ENCODE measurements around the gene NOD2. TPM values are rescaled to one million over a fixed set of nuclear protein-coding genes. Genes with fewer than 3 reads are reported as not detected.

Gene NOD2
- polyA plus RNA-seq, 2 donors, result 6.2 to 11.0 TPM

DNA sequence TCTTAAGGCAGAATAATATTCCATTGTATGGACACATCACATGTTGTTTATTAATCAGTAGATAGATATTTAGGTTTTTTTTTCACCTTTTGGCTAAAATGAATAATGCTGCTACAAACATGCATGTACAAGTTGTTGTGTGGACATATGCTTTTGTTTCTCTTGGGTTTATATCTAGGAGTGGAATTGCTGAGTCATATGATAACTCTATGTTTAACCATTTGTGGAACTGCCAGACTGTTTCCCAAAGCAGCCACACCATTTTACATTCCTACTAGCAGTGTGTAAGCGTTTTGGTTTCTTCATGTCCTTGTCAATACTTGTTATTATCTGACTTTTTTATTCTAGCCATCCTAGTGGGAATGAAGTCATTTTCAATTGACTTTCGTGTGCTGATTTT lies 69.8 kb downstream of the NOD2 start:
- H3K27me3 ChIP-seq (ENCODE audit: control insufficient read depth in 1 of 2, insufficient read depth in 2 of 2, low read length in 2 of 2), result no peaks in the 10 kb centered on the region
- peaks cover under 1 to 3% of the 10 kb centered on the region in 2 donors for H3K36me3 ChIP-seq (ENCODE audit: control insufficient read depth in 2 of 2, insufficient read depth in 2 of 2, low read length in 1 of 2)
- no peak overlapping the region for H3K27ac ChIP-seq (ENCODE audit: low read depth in 2 of 2, low read length in 1 of 2)
- H3K9me3 ChIP-seq (ENCODE audit: control insufficient read depth in 2 of 2, insufficient read depth in 1 of 2, low read depth in 1 of 2, low read length in 1 of 2), result no peaks in the 10 kb centered on the region
- WGBS, 2 donors, result 71 to 83% methylated on average over 2 of the region's 2 CpGs
- no peaks in the 10 kb centered on the region for H3K4me1 ChIP-seq (ENCODE audit: control insufficient read depth in 2 of 2, insufficient read depth in 2 of 2, low read length in 1 of 2)
- H3K4me3 ChIP-seq (ENCODE audit: low read depth in 1 of 2, low read length in 2 of 2), result no peak overlapping the region

GRCh38 chr16:50765260-50765659 lies 71.9 kb downstream of the NOD2 start:
- H3K9me3 ChIP-seq (ENCODE audit: control insufficient read depth in 2 of 2, insufficient read depth in 1 of 2, low read depth in 1 of 2, low read length in 1 of 2), result no peaks in the 10 kb centered on the region
- H3K4me1 ChIP-seq (ENCODE audit: control insufficient read depth in 2 of 2, insufficient read depth in 2 of 2, low read length in 1 of 2), result no peaks in the 10 kb centered on the region
- no peaks in the 10 kb centered on the region for H3K27me3 ChIP-seq (ENCODE audit: control insufficient read depth in 1 of 2, insufficient read depth in 2 of 2, low read length in 2 of 2)
- WGBS, 2 donors, result 74 to 77% methylated on average over 1 of the region's 1 CpG
- no peak overlapping the region for H3K4me3 ChIP-seq (ENCODE audit: low read depth in 1 of 2, low read length in 2 of 2)
- peaks cover 0 to 3% of the 10 kb centered on the region in 2 donors for H3K36me3 ChIP-seq (ENCODE audit: control insufficient read depth in 2 of 2, insufficient read depth in 2 of 2, low read length in 1 of 2)
- no peak overlapping the region for H3K27ac ChIP-seq (ENCODE audit: low read depth in 2 of 2, low read length in 1 of 2)

- no peak overlapping the region for H3K27ac ChIP-seq (ENCODE audit: low read depth in 2 of 2, low read length in 1 of 2)
- WGBS, 2 donors, result 91 to 97% methylated on average over 1 of the region's 1 CpG
- H3K4me1 ChIP-seq (ENCODE audit: control insufficient read depth in 2 of 2, insufficient read depth in 2 of 2, low read length in 1 of 2), result no peaks in the 10 kb centered on the region
- H3K4me3 ChIP-seq (ENCODE audit: low read depth in 1 of 2, low read length in 2 of 2), result no peak overlapping the region
- peaks cover 0 to 3% of the 10 kb centered on the region in 2 donors for H3K36me3 ChIP-seq (ENCODE audit: control insufficient read depth in 2 of 2, insufficient read depth in 2 of 2, low read length in 1 of 2)
- no peaks in the 10 kb centered on the region for H3K9me3 ChIP-seq (ENCODE audit: control insufficient read depth in 2 of 2, insufficient read depth in 1 of 2, low read depth in 1 of 2, low read length in 1 of 2)
- no peaks in the 10 kb centered on the region for H3K27me3 ChIP-seq (ENCODE audit: control insufficient read depth in 1 of 2, insufficient read depth in 2 of 2, low read length in 2 of 2)
Observed at GRCh38 chr16:50765861-50766260, 72.5 kb downstream of the NOD2 start.

- WGBS, 2 donors, result 93% methylated on average over 2 of the region's 2 CpGs
Observed at GRCh38 chr16:50767197-50767596, 73.8 kb downstream of the NOD2 start.

DNA sequence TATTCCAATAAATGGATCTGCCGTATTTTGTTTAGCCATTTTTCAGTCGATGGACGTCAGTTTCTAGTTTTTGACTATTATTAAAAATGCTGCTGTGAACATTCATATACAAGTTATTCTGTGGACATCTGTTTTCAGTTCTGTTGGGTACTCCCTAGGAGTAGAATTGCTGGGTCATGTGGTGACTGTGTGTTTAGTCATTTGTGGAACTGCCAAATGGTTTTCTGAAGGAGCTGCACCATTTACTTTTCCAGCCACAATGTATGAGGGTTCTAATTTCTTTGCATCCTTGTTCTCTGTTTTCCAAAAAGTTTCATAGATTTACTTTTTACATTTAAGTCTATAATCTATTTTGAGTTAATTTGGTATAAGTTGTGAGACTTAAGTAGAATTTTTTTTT lies 78.0 kb downstream of the NOD2 start:
- peaks cover 0 to 3% of the 10 kb centered on the region in 2 donors for H3K36me3 ChIP-seq (ENCODE audit: control insufficient read depth in 2 of 2, insufficient read depth in 2 of 2, low read length in 1 of 2)

More at GRCh38 chr16:50767197-50767596, 73.8 kb downstream of the NOD2 start:
- H3K4me3 ChIP-seq (ENCODE audit: low read depth in 1 of 2, low read length in 2 of 2), result no peak overlapping the region
- H3K27ac ChIP-seq (ENCODE audit: low read depth in 2 of 2, low read length in 1 of 2), result no peak overlapping the region
- H3K4me1 ChIP-seq (ENCODE audit: control insufficient read depth in 2 of 2, insufficient read depth in 2 of 2, low read length in 1 of 2), result no peaks in the 10 kb centered on the region
- peaks cover 0 to 3% of the 10 kb centered on the region in 2 donors for H3K36me3 ChIP-seq (ENCODE audit: control insufficient read depth in 2 of 2, insufficient read depth in 2 of 2, low read length in 1 of 2)
- no peaks in the 10 kb centered on the region for H3K27me3 ChIP-seq (ENCODE audit: control insufficient read depth in 1 of 2, insufficient read depth in 2 of 2, low read length in 2 of 2)
- no peaks in the 10 kb centered on the region for H3K9me3 ChIP-seq (ENCODE audit: control insufficient read depth in 2 of 2, insufficient read depth in 1 of 2, low read depth in 1 of 2, low read length in 1 of 2)

GRCh38 chr16:50774405-50774804 lies 81.0 kb downstream of the NOD2 start:
- Histone ChIP-seq H3K4me3 (ENCODE audit: low read depth in 1 of 2, low read length in 2 of 2) (no peak overlapping the region), H3K9me3 (ENCODE audit: control insufficient read depth in 2 of 2, insufficient read depth in 1 of 2, low read depth in 1 of 2, low read length in 1 of 2) (no peaks in the 10 kb centered on the region), H3K4me1 (ENCODE audit: control insufficient read depth in 2 of 2, insufficient read depth in 2 of 2, low read length in 1 of 2) (no peaks in the 10 kb centered on the region), H3K27ac (ENCODE audit: low read depth in 2 of 2, low read length in 1 of 2) (no peak overlapping the region), H3K27me3 (ENCODE audit: control insufficient read depth in 1 of 2, insufficient read depth in 2 of 2, low read length in 2 of 2) (no peaks in the 10 kb centered on the region), H3K36me3 (ENCODE audit: control insufficient read depth in 2 of 2, insufficient read depth in 2 of 2, low read length in 1 of 2) (no peaks in the 10 kb centered on the region)
- 94 to 95% methylated on average over 5 of the region's 5 CpGs for WGBS, 2 donors

More for the DNA sequence above, 78.0 kb downstream of the NOD2 start:
- no peaks in the 10 kb centered on the region for H3K27me3 ChIP-seq (ENCODE audit: control insufficient read depth in 1 of 2, insufficient read depth in 2 of 2, low read length in 2 of 2)
- no peak overlapping the region for H3K4me3 ChIP-seq (ENCODE audit: low read depth in 1 of 2, low read length in 2 of 2)
- H3K9me3 ChIP-seq (ENCODE audit: control insufficient read depth in 2 of 2, insufficient read depth in 1 of 2, low read depth in 1 of 2, low read length in 1 of 2), result no peaks in the 10 kb centered on the region
- WGBS, 2 donors, result 93 to 97% methylated on average over 3 of the region's 3 CpGs
- no peaks in the 10 kb centered on the region for H3K4me1 ChIP-seq (ENCODE audit: control insufficient read depth in 2 of 2, insufficient read depth in 2 of 2, low read length in 1 of 2)
- H3K27ac ChIP-seq (ENCODE audit: low read depth in 2 of 2, low read length in 1 of 2), result no peak overlapping the region

- WGBS, 2 donors, result 88 to 95% methylated on average over 3 of the region's 3 CpGs
Observed at GRCh38 chr16:50774960-50775359, 81.6 kb downstream of the NOD2 start.

GRCh38 chr16:50776037-50776436 lies 82.6 kb downstream of the NOD2 start:
- H3K27ac ChIP-seq (ENCODE audit: low read depth in 2 of 2, low read length in 1 of 2), result no peak overlapping the region
- H3K27me3 ChIP-seq (ENCODE audit: control insufficient read depth in 1 of 2, insufficient read depth in 2 of 2, low read length in 2 of 2), result no peaks in the 10 kb centered on the region
- WGBS, 2 donors, result 91 to 95% methylated on average over 1 of the region's 1 CpG
- no peak overlapping the region for H3K4me3 ChIP-seq (ENCODE audit: low read depth in 1 of 2, low read length in 2 of 2)
- H3K4me1 ChIP-seq (ENCODE audit: control insufficient read depth in 2 of 2, insufficient read depth in 2 of 2, low read length in 1 of 2), result no peaks in the 10 kb centered on the region
- H3K9me3 ChIP-seq (ENCODE audit: control insufficient read depth in 2 of 2, insufficient read depth in 1 of 2, low read depth in 1 of 2, low read length in 1 of 2), result no peaks in the 10 kb centered on the region
- peaks cover 4 to 6% of the 10 kb centered on the region in 2 donors for H3K36me3 ChIP-seq (ENCODE audit: control insufficient read depth in 2 of 2, insufficient read depth in 2 of 2, low read length in 1 of 2)

More at GRCh38 chr16:50774960-50775359, 81.6 kb downstream of the NOD2 start:
- H3K9me3 ChIP-seq (ENCODE audit: control insufficient read depth in 2 of 2, insufficient read depth in 1 of 2, low read depth in 1 of 2, low read length in 1 of 2), result no peaks in the 10 kb centered on the region
- no peak overlapping the region for H3K4me3 ChIP-seq (ENCODE audit: low read depth in 1 of 2, low read length in 2 of 2)
- H3K27me3 ChIP-seq (ENCODE audit: control insufficient read depth in 1 of 2, insufficient read depth in 2 of 2, low read length in 2 of 2), result no peaks in the 10 kb centered on the region
- no peak overlapping the region for H3K27ac ChIP-seq (ENCODE audit: low read depth in 2 of 2, low read length in 1 of 2)
- no peaks in the 10 kb centered on the region for H3K4me1 ChIP-seq (ENCODE audit: control insufficient read depth in 2 of 2, insufficient read depth in 2 of 2, low read length in 1 of 2)
- H3K36me3 ChIP-seq (ENCODE audit: control insufficient read depth in 2 of 2, insufficient read depth in 2 of 2, low read length in 1 of 2), result peaks cover 4 to 5% of the 10 kb centered on the region in 2 donors

- Histone ChIP-seq H3K27ac (ENCODE audit: low read depth in 2 of 2, low read length in 1 of 2) (no peak overlapping the region), H3K4me1 (ENCODE audit: control insufficient read depth in 2 of 2, insufficient read depth in 2 of 2, low read length in 1 of 2) (no peaks in the 10 kb centered on the region), H3K36me3 (ENCODE audit: control insufficient read depth in 2 of 2, insufficient read depth in 2 of 2, low read length in 1 of 2) (peaks cover 4 to 8% of the 10 kb centered on the region in 2 donors), H3K27me3 (ENCODE audit: control insufficient read depth in 1 of 2, insufficient read depth in 2 of 2, low read length in 2 of 2) (no peaks in the 10 kb centered on the region), H3K4me3 (ENCODE audit: low read depth in 1 of 2, low read length in 2 of 2) (no peak overlapping the region), H3K9me3 (ENCODE audit: control insufficient read depth in 2 of 2, insufficient read depth in 1 of 2, low read depth in 1 of 2, low read length in 1 of 2) (no peaks in the 10 kb centered on the region)
- 36 to 52% methylated on average over 1 of the region's 1 CpG for WGBS, 2 donors
Observed at GRCh38 chr16:50778284-50779163, 85.1 kb downstream of the NOD2 start.

- 87 to 88% methylated on average over 7 of the region's 7 CpGs for WGBS, 2 donors
- Histone ChIP-seq H3K9me3 (ENCODE audit: control insufficient read depth in 2 of 2, insufficient read depth in 1 of 2, low read depth in 1 of 2, low read length in 1 of 2) (no peaks in the 10 kb centered on the region), H3K27ac (ENCODE audit: low read depth in 2 of 2, low read length in 1 of 2) (no peak overlapping the region)
Observed at GRCh38 chr16:50781043-50781442, 87.6 kb downstream of the NOD2 start.

More at GRCh38 chr16:50781043-50781442, 87.6 kb downstream of the NOD2 start:
- no peak overlapping the region for H3K4me3 ChIP-seq (ENCODE audit: low read depth in 1 of 2, low read length in 2 of 2)
- no peaks in the 10 kb centered on the region for H3K4me1 ChIP-seq (ENCODE audit: control insufficient read depth in 2 of 2, insufficient read depth in 2 of 2, low read length in 1 of 2)
- H3K27me3 ChIP-seq (ENCODE audit: control insufficient read depth in 1 of 2, insufficient read depth in 2 of 2, low read length in 2 of 2), result no peaks in the 10 kb centered on the region
- H3K36me3 ChIP-seq (ENCODE audit: control insufficient read depth in 2 of 2, insufficient read depth in 2 of 2, low read length in 1 of 2), result peaks cover 4 to 8% of the 10 kb centered on the region in 2 donors
